ENCODE data around the gene ALKAL2. TPM values are rescaled to one million over a fixed set of nuclear protein-coding genes. Genes with fewer than 3 reads are reported as not detected.
A peak's percentile ranks its signal among the peaks of the same experiment; 100 is the strongest.

ALKAL2 gene
- total RNA-seq, 4 donors from 2014 or later, result 1.7 to 11.9 (median 2.3) TPM; not detected in 1

DNA sequence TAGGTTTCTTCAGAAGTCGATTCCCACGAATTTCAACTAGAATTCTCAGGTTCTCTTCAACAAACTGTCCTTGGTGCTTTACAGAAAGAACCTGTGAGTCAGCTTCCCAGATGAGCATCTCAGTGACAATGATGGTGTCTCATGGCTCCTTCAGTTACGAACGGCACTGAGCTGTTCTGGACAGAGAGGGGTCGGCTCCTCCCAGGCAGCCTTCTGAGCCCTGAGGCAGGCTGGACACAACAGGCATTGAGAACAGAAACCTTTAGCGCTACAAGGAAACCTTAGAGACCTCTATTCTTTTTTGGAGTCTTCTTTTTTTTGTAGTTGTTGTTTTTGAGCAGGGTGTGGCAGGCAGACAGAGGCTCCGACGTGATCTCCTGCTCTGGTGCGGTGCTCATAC, 35.1 kb upstream of the ALKAL2 start:
- H3K27me3 ChIP-seq, result no peaks in the 10 kb centered on the region
- peaks cover 0 to 9% (median 0%) of the 10 kb centered on the region in 4 donors for H3K9me3 ChIP-seq
- no peak for DNase-seq (ENCODE audit: extremely low spot score)
- no peaks in the 10 kb centered on the region for H3K4me1 ChIP-seq
- intact Hi-C loops (cut with DNase I), result no loop called here
- H3K4me3 ChIP-seq, result no peak overlapping the region
- H3K27ac ChIP-seq (replicated peaks in 1 of 4), result no peak overlapping the region
- WGBS, result 85% methylated on average over 9 of the region's 9 CpGs
- no peaks in the 10 kb centered on the region for H3K36me3 ChIP-seq
- TF ChIP-seq POLR2A (IDR thresholded peaks at IDR 0.05; ENCODE audit: low read depth) (no peak), EP300 (IDR thresholded peaks at IDR 0.05) (no peak)
- TF ChIP-seq, protein P1, sequence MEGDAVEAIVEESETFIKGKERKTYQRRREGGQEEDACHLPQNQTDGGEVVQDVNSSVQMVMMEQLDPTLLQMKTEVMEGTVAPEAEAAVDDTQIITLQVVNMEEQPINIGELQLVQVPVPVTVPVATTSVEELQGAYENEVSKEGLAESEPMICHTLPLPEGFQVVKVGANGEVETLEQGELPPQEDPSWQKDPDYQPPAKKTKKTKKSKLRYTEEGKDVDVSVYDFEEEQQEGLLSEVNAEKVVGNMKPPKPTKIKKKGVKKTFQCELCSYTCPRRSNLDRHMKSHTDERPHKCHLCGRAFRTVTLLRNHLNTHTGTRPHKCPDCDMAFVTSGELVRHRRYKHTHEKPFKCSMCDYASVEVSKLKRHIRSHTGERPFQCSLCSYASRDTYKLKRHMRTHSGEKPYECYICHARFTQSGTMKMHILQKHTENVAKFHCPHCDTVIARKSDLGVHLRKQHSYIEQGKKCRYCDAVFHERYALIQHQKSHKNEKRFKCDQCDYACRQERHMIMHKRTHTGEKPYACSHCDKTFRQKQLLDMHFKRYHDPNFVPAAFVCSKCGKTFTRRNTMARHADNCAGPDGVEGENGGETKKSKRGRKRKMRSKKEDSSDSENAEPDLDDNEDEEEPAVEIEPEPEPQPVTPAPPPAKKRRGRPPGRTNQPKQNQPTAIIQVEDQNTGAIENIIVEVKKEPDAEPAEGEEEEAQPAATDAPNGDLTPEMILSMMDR (IDR thresholded peaks at IDR 0.05), result no peak

DNA sequence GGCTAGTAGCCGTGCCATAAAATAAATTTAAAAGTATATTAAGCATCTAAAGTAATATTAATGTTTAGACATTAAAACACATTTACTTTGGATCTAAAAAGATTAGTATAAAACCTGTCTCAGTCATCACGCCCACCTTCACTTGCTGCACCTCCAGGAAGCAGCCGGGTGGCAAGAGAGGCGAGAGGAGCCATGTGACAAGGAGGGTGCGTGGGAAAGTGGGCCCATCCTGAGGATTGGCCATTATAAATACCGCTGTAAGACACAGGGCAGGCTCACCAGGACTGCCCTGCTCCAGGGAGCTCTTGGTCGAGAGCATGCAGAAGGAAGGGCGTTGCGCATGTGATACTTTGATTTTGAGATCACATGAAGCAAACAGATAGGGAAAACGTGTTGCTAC, 34.4 kb upstream of the ALKAL2 start:
- peak; percentile 90 for DNase-seq (ENCODE audit: extremely low spot score)
- Histone ChIP-seq H3K9me3 (peaks cover 0 to 5% (median 0%) of the 10 kb centered on the region in 4 donors), H3K27me3 (peaks cover 0 to 6% (median 0%) of the 10 kb centered on the region in 4 donors), H3K27ac (replicated peaks in 1 of 4) (no peak overlapping the region), H3K4me3 (no peak overlapping the region), H3K36me3 (no peaks in the 10 kb centered on the region), H3K4me1 (no peaks in the 10 kb centered on the region)
- 68% methylated on average over 10 of the region's 10 CpGs for WGBS
- intact Hi-C loops (cut with DNase I), result no loop called here
- no peak for TF ChIP-seq EP300 (IDR thresholded peaks at IDR 0.05)
- no peak for TF ChIP-seq POLR2A (IDR thresholded peaks at IDR 0.05; ENCODE audit: low read depth)
- TF ChIP-seq, protein P1 (IDR thresholded peaks at IDR 0.05), result no peak
- TF ChIP-seq POLR2AphosphoS5 (IDR thresholded peaks at IDR 0.05), result no peak

DNA sequence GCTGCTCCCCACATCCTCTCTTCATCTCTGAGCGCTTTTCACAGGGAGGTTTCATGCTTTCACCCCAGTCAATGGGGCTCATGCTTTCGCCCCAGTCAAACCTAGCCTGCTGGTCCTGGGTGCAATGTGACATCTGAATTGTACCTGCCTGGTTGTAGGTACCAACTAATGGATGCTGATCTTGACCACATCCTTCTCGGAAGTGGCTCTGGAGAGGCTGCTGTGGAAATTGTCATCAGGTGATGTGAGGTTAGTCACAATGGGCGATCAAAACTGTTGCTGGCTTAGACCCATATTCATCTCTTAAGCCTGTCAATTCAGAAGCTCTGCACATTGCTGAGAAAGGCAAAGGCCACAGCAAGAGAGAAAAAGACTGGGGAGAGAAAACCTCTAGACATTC, 32.7 kb upstream of the ALKAL2 start:
- Histone ChIP-seq H3K27ac (replicated peaks in 1 of 4) (no peak overlapping the region), H3K27me3 (peaks cover 0 to 11% (median 0%) of the 10 kb centered on the region in 4 donors), H3K4me3 (no peak overlapping the region), H3K9me3 (no peaks in the 10 kb centered on the region), H3K36me3 (no peaks in the 10 kb centered on the region), H3K4me1 (no peaks in the 10 kb centered on the region)
- peak; percentile 91 for DNase-seq (ENCODE audit: extremely low spot score)
- TF ChIP-seq POLR2AphosphoS5 (IDR thresholded peaks at IDR 0.05), result no peak
- TF ChIP-seq, protein P1 (IDR thresholded peaks at IDR 0.05), result no peak
- no peak for TF ChIP-seq POLR2A (IDR thresholded peaks at IDR 0.05; ENCODE audit: low read depth)
- no peak for TF ChIP-seq EP300 (IDR thresholded peaks at IDR 0.05)
- intact Hi-C loops (cut with DNase I), result no loop called here
- WGBS, result 100% methylated on average over 3 of the region's 4 CpGs

DNA sequence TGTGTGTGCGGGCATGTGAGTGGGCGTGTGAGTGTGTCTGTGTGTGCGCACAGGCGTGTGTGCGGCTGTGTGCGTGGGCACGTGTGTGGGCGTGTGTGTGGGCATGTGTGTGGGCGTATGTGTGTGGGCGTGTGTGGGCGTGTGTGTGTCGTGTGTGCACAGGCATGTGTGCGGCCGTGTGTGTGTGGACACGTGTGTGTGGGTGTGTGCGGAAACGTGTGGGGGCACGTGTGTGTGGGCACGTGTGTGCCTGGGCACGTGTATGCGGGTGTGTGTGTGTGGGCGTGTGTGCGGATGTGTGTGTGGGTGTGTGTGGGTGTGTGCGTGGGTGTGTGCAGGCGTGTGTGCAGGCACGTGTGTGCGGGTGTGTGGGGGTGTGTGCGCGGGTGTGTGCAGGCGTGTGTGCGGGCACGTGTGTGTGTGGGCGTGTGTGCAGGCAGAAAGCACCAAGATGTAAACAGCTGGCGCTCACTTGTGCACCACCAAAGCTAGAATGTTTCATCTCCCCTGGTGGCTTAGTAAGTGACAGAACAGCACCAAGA, 31.2 kb upstream of the ALKAL2 start:
- TF ChIP-seq EP300 (IDR thresholded peaks at IDR 0.05), result no peak
- no peak for TF ChIP-seq POLR2A (IDR thresholded peaks at IDR 0.05; ENCODE audit: low read depth)
- TF ChIP-seq, protein P1 (IDR thresholded peaks at IDR 0.05), result no peak
- TF ChIP-seq POLR2AphosphoS5 (IDR thresholded peaks at IDR 0.05), result no peak
- H3K9me3 ChIP-seq, result no peaks in the 10 kb centered on the region
- 87% methylated on average over 34 of the region's 34 CpGs for WGBS
- peaks cover 0 to 23% (median 0%) of the 10 kb centered on the region in 4 donors for H3K27me3 ChIP-seq
- H3K4me3 ChIP-seq, result no peak overlapping the region
- H3K27ac ChIP-seq (replicated peaks in 1 of 4), result no peak overlapping the region
- intact Hi-C loops (cut with DNase I), result no loop called here
- DNase-seq (ENCODE audit: extremely low spot score), result peak; percentile 77
- no peaks in the 10 kb centered on the region for H3K36me3 ChIP-seq
- H3K4me1 ChIP-seq, result no peaks in the 10 kb centered on the region

Data from esophagus muscularis mucosa (tissue), 4 donors.